GM12801 (cell line): ENCODE measurements around the gene ARHGEF19.

Experiments
- CTCF ChIP-seq: IDR thresholded peaks from one replicate; pipeline ENCODE4 v1.5.1; 2011; ENCODE audit warnings: control low read depth; ENCODE audit not compliant: insufficient read length; ENCODE audit errors: extremely low read depth

The ARHGEF19 gene

DNA sequence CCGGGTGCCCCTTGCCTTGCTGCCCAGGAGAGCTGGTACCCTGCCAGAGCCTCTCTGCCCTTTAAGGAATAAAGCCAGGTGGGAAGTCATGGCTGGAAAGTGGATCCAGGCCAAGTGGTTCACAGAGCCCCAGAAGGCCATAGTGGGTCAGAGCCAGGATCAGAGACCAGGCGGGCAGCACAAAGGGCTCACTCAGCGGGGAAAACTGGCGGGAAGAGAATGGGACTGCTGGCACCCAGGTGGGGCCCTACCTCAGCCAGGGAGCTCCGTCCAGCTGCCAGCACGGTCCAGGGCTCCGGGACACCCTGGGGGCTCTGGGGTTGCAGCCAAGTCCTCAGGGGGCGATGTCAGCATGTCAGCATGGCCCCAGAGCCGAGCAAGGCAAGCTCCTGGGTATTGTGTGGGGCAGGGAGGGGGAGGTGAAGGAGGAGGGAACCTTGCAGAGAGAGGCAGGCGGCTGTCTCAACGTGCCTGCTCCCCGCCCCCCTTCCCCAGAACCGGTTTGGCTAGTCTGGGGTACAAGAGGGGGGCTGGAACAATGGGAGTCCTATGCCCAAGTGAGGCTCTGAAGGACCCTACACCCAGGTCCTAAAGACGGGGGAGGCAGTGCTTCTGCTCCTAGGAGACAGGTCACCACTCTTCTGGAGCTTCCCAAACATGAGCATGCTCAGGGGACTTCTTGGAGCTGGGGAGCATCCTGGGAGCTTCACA, at the start of gene ARHGEF19:
Gene ARHGEF19 (minus strand): TSS at position 402 of the 711 bp plus-strand sequence. CDS start 3,598 bp downstream, outside the sequence.
- TF ChIP-seq CTCF: no peak

GRCh38 chr1:16262067-16262466, 49.6 kb upstream of the ARHGEF19 start:
- TF ChIP-seq CTCF: no peak

DNA sequence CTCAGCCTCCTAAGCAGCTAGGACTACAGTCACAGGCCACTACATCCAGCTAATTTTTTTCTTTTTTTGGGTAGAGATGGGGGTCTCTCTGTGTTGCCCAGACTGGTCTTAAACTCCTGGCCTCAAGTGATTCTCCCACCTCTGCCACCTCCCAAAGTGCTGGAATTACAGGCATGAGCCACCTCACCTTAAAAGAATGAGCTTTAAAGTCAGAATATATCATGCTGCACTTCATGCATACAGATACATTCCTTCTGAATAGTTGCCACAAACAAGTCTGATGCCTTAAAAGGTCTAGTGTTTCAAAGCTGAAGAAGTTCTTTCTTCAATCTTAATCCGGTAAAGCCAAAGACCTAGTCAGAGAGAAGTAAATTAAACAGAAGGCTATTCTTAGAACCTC, 48.4 kb upstream of the ARHGEF19 start:
- no peak for TF ChIP-seq CTCF

- no peak for TF ChIP-seq CTCF
These were observed 46.2 kb upstream of the ARHGEF19 start for GRCh38 chr1:16258591-16259135.

- TF ChIP-seq CTCF: no peak
These were observed 45.5 kb upstream of the ARHGEF19 start for GRCh38 chr1:16257968-16258367.

DNA sequence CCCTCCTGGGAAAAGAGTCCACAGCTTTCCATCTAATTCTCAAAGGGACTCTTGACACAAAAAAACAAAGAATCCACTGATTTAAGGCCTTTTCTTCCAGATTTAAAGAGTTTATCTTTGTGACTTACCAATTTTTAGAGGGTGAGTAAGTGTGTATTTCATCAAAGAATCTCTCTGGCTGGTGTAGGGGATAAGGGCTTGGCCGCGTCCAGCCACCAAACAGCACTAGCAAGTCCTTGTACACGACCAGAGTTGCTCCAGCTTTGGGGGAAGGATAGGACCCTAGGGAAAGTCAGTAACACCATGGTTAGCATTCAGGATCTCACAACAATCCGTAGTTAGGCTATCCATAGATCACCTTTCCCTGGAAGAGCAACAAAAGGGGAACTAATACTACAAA, 44.0 kb upstream of the ARHGEF19 start:
- TF ChIP-seq CTCF: no peak

- no peak for TF ChIP-seq CTCF
These were observed 41.9 kb upstream of the ARHGEF19 start for GRCh38 chr1:16254263-16254928.
